GM21576 (cell line): Measurements from ENCODE around the gene ZFHX3.

Source experiments
- ATAC-seq: cut with Tn5 transposase; IDR thresholded peaks from one replicate; pipeline ENCODE4 v1.9.1; 2021; ENCODE audit warnings: mild to moderate bottlenecking, moderate library complexity; ENCODE audit not compliant: unreplicated experiment

The ZFHX3 gene

GRCh38 chr16:72886346-72886974, 161.5 kb downstream of the ZFHX3 start:
- no peak for ATAC-seq

- no peak for ATAC-seq
Measured at GRCh38 chr16:72884573-72884972, 163.4 kb downstream of the ZFHX3 start.

- ATAC-seq, result no peak
Measured at GRCh38 chr16:72884037-72884436, 163.9 kb downstream of the ZFHX3 start.

- no peak for ATAC-seq
Measured at GRCh38 chr16:72879846-72880245, 168.1 kb downstream of the ZFHX3 start.

- ATAC-seq, result no peak
Measured at GRCh38 chr16:72878301-72879269, 169.3 kb downstream of the ZFHX3 start.

GRCh38 chr16:72877374-72878028, 170.4 kb downstream of the ZFHX3 start:
- no peak for ATAC-seq

- no peak for ATAC-seq
Measured at GRCh38 chr16:72876981-72877373, 171.0 kb downstream of the ZFHX3 start.

- ATAC-seq, result no peak
Measured at GRCh38 chr16:72876221-72876620, 171.7 kb downstream of the ZFHX3 start.

- no peak for ATAC-seq
Measured at GRCh38 chr16:72875291-72876031, 172.5 kb downstream of the ZFHX3 start.

- ATAC-seq, result no peak
Measured at GRCh38 chr16:72873853-72874252, 174.1 kb downstream of the ZFHX3 start.

GRCh38 chr16:72873044-72873443, 174.9 kb downstream of the ZFHX3 start:
- ATAC-seq, result no peak

GRCh38 chr16:72865835-72866234, 182.1 kb downstream of the ZFHX3 start:
- ATAC-seq, result no peak

GRCh38 chr16:72865258-72865657, 182.7 kb downstream of the ZFHX3 start:
- ATAC-seq, result no peak

- ATAC-seq, result no peak
Measured at GRCh38 chr16:72864130-72864833, 183.6 kb downstream of the ZFHX3 start.

GRCh38 chr16:72862090-72862489, 185.8 kb downstream of the ZFHX3 start:
- no peak for ATAC-seq

- no peak for ATAC-seq
Measured at GRCh38 chr16:72860726-72861562, 187.0 kb downstream of the ZFHX3 start.

GRCh38 chr16:72859581-72859980, 188.3 kb downstream of the ZFHX3 start:
- ATAC-seq, result no peak

- ATAC-seq, result no peak
Measured at GRCh38 chr16:72858665-72859493, 189.0 kb downstream of the ZFHX3 start.
